Cardiac septum (tissue), 1 donor: ENCODE data around the gene TOP1. TPM values are rescaled to one million over a fixed set of nuclear protein-coding genes. Genes with fewer than 3 reads are reported as not detected.

Experiments
- DNase-seq: peaks from one replicate; pipeline ENCODE4 v3.0.0-alpha.2; 2020; ENCODE audit warnings: low spot score
- intact Hi-C: fragments of 100-400 bp; cut with DNase I; formaldehyde crosslinking; loops from one replicate; pipeline ENCODE4 v1.14.0; 2022
- microRNA-seq: library from miRNA; unstranded; fragments of <30 nt; microRNA quantifications from one replicate; pipeline ENCODE4 v1.2.0, GENCODE V29; 2020
- total RNA-seq: library from RNA; stranded (reverse); fragmentation: NEBNext Ultra II Directional; extraction: Animal tissue kit (Norgen Biotek cat#: 25700); gene quantifications from one replicate; pipeline ENCODE4 v1.2.1, GENCODE V29; 2021
- donor health status: DM: no; HTN: no; CAD: no.

Gene TOP1
- total RNA-seq, 1 donor from 2014 or later, result 23.5 TPM

- DNase-seq, result peak; percentile 71
- intact Hi-C loops, result loop anchor here (5.0 kb wide), 4 partner anchors 33 to 242 kb away; partner anchors contain the start of genes PLCG1 and ZHX3
These were observed 141.2 kb downstream of the TOP1 start for GRCh38 chr20:41169791-41170351.

GRCh38 chr20:41170386-41171105 is 141.9 kb downstream of the TOP1 start:
- DNase-seq, result peak; percentile 47

GRCh38 chr20:41171736-41172295 is 143.2 kb downstream of the TOP1 start:
- DNase-seq, result peak; percentile 57
- intact Hi-C loops, result loop anchor here (5.0 kb wide), 4 partner anchors 35 to 240 kb away; partner anchors contain the start of genes PLCG1 and ZHX3

More at GRCh38 chr20:41170386-41171105, 141.9 kb downstream of the TOP1 start:
- intact Hi-C loops, result loop anchor here (5.0 kb wide), 4 partner anchors 33 to 242 kb away; partner anchors contain the start of genes PLCG1 and ZHX3

- intact Hi-C loops, result loop anchor here (1.0 to 5.0 kb wide), 6 partner anchors 35 to 240 kb away; partner anchors contain the start of genes LPIN3, PLCG1 and ZHX3
- peak; percentile 68 for DNase-seq
These were observed 143.9 kb downstream of the TOP1 start for GRCh38 chr20:41172296-41173140.

- intact Hi-C loops, result loop anchor here (1.0 to 5.0 kb wide), 6 partner anchors 36 to 239 kb away; partner anchors contain the start of genes LPIN3, PLCG1 and ZHX3
- peak; percentile 90 for DNase-seq
These were observed 144.6 kb downstream of the TOP1 start for GRCh38 chr20:41173161-41173721.

- peak; percentile 61 for DNase-seq
- intact Hi-C loops, result loop anchor here (1.0 to 5.0 kb wide), 6 partner anchors 37 to 238 kb away; partner anchors contain the start of genes LPIN3, PLCG1 and ZHX3
These were observed 145.2 kb downstream of the TOP1 start for GRCh38 chr20:41173791-41174341.

Small RNAs within 50 kb of the gene (microRNA-seq; reads per million reads assigned to microRNA genes)
- not detected for gene MIR6871

Other genes with a start within 250 kb of the TOP1 start
- 66.6 TPM for gene PLCG1, start 108.7 kb downstream of the TOP1 start, total RNA-seq